Measurements from ENCODE around the gene PRAC1. TPM values are rescaled to one million over a fixed set of nuclear protein-coding genes. Genes with fewer than 3 reads are reported as not detected.

The PRAC1 gene
- total RNA-seq, 3 donors from 2014 or later (not counting 1 experiment from before 2014, with no cell fraction given) = not detected

GRCh38 chr17:48726114-48726915 is 4.0 kb upstream of the PRAC1 start:
- no peak for TF ChIP-seq CTCF (IDR thresholded peaks at IDR 0.05)
- Histone ChIP-seq H3K9me3 (ENCODE audit: control insufficient read depth, insufficient read depth, low read length) (no peaks in the 10 kb centered on the region), H3K4me1 (ENCODE audit: control insufficient read depth, insufficient read depth, low read length) (peaks cover 47% of the 10 kb centered on the region), H3K27me3 (ENCODE audit: control insufficient read depth, insufficient read depth, low read length) (peaks cover 95% of the 10 kb centered on the region), H3K27ac (ENCODE audit: low read length) (no peak overlapping the region), H3K4me3 (ENCODE audit: low read length) (no peak overlapping the region), H3K36me3 (ENCODE audit: control insufficient read depth, insufficient read depth, low read length) (no peaks in the 10 kb centered on the region)
- H3K4me3 Mint-ChIP-seq = no peak overlapping the region
- H3K36me3 Mint-ChIP-seq = no peaks in the 10 kb centered on the region
- ATAC-seq (no peak), DNase-seq (no peak)
- no peaks in the 10 kb centered on the region for H3K9me3 Mint-ChIP-seq
- H3K4me1 Mint-ChIP-seq = peaks cover 27 to 48% of the 10 kb centered on the region in 2 donors
- peaks cover 84% of the 10 kb centered on the region in 2 donors for H3K27me3 Mint-ChIP-seq (ENCODE audit: low read depth in 2 of 2)
- intact Hi-C loops (cut with micrococcal nuclease) = loop anchor here (10.0 kb wide), 1 partner anchor 982 kb away; no protein-coding TSS in a partner anchor
- H3K27ac Mint-ChIP-seq = no peak overlapping the region
- WGBS (ENCODE audit: insufficient coverage) = 25% methylated on average over 17 of the region's 20 CpGs

DNA sequence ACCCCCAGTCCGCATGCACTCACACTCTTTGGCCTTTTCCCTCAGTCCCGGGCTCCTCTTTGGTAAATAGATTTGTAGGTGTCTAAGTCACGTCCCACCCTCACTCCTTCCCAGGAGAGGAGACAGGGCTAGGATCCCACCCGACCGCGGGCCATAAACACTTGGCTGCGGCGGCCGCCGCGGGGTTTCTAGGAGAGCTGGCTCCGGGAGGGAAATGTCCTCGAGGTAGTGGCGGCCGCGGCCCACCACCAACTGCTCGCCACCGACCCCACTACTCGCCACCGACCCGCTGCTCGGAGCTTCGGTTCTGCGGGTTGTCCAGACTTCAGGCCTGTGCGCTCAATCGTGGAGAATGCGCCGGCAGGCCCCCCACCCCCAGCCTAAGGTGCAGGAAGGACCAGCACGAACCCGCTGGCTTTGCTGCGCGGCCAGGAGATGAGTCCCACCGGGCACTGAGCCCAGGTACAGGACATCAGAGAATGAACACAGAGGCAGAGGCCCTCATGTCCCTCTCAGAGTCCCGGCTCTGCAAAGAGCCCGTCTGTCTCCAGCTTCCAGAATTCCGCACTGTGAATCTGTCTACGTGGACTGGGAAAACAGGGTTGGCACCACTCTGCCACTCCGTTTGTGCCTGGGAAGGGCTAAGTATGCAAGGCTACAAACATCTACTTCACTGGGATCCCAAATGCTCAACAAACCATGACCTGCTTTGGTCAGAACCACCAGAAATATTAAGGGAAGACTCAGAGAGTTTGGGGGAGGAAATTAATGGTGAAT is 3.2 kb upstream of the PRAC1 start:
- peaks cover 96% of the 10 kb centered on the region for H3K27me3 ChIP-seq (ENCODE audit: control insufficient read depth, insufficient read depth, low read length)
- H3K36me3 Mint-ChIP-seq = no peaks in the 10 kb centered on the region
- ATAC-seq (no peak), DNase-seq (no peak)
- peaks cover 47% of the 10 kb centered on the region for H3K4me1 ChIP-seq (ENCODE audit: control insufficient read depth, insufficient read depth, low read length)
- peaks cover 82 to 86% of the 10 kb centered on the region in 2 donors for H3K27me3 Mint-ChIP-seq (ENCODE audit: low read depth in 2 of 2)
- no peaks in the 10 kb centered on the region for H3K36me3 ChIP-seq (ENCODE audit: control insufficient read depth, insufficient read depth, low read length)
- no peak overlapping the region for H3K27ac ChIP-seq (ENCODE audit: low read length)
- 9% methylated on average over 35 of the region's 38 CpGs for WGBS (ENCODE audit: insufficient coverage)
- no peak overlapping the region for H3K27ac Mint-ChIP-seq
- no peaks in the 10 kb centered on the region for H3K9me3 Mint-ChIP-seq
- H3K9me3 ChIP-seq (ENCODE audit: control insufficient read depth, insufficient read depth, low read length) = no peaks in the 10 kb centered on the region
- H3K4me3 ChIP-seq (ENCODE audit: low read length) = no peak overlapping the region
- TF ChIP-seq CTCF (IDR thresholded peaks at IDR 0.05) = no peak
- intact Hi-C loops (cut with micrococcal nuclease) = loop anchor here (2.0 to 10.0 kb wide), 2 partner anchors 153 to 981 kb away; no protein-coding TSS in a partner anchor
- H3K4me1 Mint-ChIP-seq = peaks cover 27 to 52% of the 10 kb centered on the region in 2 donors
- peak overlapping the region; percentile 45 for H3K4me3 Mint-ChIP-seq

- peaks cover 48% of the 10 kb centered on the region for H3K4me1 ChIP-seq (ENCODE audit: control insufficient read depth, insufficient read depth, low read length)
- Mint-ChIP-seq H3K27me3 (ENCODE audit: low read depth in 2 of 2) (peaks cover 82 to 86% of the 10 kb centered on the region in 2 donors), H3K4me1 (peaks cover 27 to 57% of the 10 kb centered on the region in 2 donors), H3K27ac (no peak overlapping the region), H3K36me3 (no peaks in the 10 kb centered on the region), H3K9me3 (no peaks in the 10 kb centered on the region), H3K4me3 (peak overlapping the region; percentile 45)
- WGBS (ENCODE audit: insufficient coverage) = 2% methylated on average over 14 of the region's 16 CpGs
- H3K27ac ChIP-seq (ENCODE audit: low read length) = no peak overlapping the region
- DNase-seq = peak in 1 of 2 donors; percentile 36
- no peaks in the 10 kb centered on the region for H3K36me3 ChIP-seq (ENCODE audit: control insufficient read depth, insufficient read depth, low read length)
- TF ChIP-seq CTCF (IDR thresholded peaks at IDR 0.05) = no peak
- no peak for ATAC-seq
- no peak overlapping the region for H3K4me3 ChIP-seq (ENCODE audit: low read length)
- no peaks in the 10 kb centered on the region for H3K9me3 ChIP-seq (ENCODE audit: control insufficient read depth, insufficient read depth, low read length)
- H3K27me3 ChIP-seq (ENCODE audit: control insufficient read depth, insufficient read depth, low read length) = peaks cover 96% of the 10 kb centered on the region
- intact Hi-C loops (cut with micrococcal nuclease) = loop anchor here (2.0 to 10.0 kb wide), 2 partner anchors 154 to 980 kb away; no protein-coding TSS in a partner anchor
Observed at GRCh38 chr17:48725004-48725287, 2.6 kb upstream of the PRAC1 start.
